ENCODE data around the gene TMEM138.

TMEM138 gene

DNA sequence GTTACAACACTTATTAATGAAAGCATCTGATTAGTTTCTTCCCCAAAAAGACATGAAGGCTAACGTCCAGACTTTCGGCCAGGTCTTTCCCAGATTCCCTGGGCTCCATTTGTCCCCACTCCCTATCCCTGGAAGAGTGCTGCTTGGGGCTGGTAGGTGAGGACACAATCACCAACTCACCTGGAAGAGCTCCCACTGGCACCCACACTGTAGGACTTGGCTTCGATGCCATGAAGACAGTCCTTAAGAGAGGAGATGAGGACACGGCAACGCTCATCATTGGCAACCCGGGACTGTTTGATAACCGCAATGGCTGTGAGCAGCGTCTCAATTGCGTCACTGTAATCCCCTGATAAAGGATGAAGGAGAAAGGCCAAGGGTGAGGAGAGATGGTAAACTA is 49.4 kb downstream of the TMEM138 start:
- no peak for DNase-seq

DNA sequence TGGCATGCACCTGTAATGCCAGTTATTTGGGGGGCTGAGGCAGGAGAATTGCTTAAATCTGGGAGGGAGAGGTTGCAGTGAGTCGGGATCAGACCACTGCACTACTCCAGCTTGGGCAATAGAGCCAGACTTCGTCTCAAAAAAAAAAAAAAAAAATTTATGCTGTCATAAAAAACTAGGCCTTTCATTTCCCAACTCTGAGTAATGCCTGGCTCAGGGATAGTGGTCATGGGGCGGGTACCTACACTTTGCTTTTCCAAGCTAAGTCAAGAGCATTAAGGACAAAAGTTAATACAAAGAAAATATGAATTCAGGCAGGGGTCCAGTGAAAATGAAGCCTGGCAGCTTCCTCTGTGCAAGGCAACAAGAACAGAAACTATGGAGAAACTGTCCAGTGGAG is 51.3 kb downstream of the TMEM138 start:
- DNase-seq = no peak

DNA sequence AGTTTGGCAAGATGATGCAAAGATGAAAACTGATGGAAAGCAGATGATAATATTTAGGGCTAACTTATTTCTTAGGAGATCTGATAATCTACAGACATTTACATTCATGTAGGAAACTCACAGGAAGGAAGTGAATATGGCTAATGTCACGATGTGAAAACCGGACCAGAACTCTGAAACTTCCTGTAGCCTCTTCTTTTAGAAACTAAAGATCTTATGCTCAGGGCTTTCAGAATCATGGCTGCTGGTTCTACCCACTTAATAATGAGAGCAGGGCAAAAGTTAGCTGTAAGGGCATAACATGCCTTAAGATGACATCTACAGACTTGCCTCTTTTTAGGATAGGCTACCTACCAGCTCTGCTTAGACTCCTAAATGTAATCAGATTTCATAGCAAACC is 52.4 kb downstream of the TMEM138 start:
- DNase-seq = no peak

DNA sequence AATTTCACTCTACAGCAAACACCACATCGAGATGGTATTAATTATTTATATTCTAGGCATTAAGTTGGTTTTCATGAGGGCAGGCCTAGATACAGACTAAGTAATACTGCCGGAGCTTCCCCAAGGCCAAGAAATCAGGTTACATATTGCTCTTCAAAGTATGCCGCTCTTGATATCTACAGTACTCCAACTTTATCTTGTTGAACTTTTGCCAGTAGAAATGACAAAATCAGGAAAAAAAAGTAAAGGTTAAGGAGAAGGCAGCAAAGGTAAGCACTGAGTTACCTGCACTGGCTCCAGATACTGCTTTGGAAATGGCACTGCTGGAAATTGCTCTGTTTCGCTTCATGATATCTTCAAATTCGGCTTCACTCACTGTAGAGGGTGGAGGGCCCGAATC is 53.2 kb downstream of the TMEM138 start:
- no peak for DNase-seq

DNA sequence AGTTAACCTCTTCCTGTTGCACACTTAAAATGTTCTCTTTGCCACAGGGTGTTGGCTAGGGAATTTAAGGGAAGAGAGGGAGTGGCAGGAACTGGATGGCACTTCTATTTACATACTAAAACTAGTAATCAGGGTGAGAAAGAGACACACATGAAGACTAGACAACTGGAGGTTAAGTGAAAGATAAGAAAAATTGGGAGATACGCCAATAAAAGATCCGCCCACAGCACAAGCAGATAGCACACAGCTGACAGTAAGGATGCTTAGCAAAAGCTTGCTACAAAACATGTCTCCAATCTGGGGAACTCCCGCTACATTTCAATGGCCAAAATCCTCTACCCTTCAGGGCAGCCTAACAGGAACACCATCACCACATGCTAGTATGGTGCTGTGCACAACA is 54.8 kb downstream of the TMEM138 start:
- no peak for DNase-seq

DNA sequence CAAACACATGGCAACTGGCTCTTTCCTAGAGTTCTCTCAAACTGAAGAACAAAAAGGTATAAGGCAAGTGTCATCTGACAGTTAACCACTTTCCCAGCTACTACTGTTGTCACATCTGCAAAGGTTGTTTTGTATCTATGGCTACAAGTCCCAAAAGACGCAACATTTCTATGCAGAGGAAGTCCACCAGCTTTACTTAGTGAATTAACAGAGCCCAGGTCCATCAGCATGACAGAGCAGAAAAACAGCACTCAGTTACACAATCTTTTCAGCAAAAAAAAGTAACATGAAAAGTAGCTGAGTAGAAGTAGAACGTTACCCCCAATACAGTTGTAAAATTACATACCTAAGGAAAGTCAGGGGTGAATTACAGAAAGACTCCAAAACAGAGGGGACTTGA is 55.5 kb downstream of the TMEM138 start:
- no peak for DNase-seq

DNA sequence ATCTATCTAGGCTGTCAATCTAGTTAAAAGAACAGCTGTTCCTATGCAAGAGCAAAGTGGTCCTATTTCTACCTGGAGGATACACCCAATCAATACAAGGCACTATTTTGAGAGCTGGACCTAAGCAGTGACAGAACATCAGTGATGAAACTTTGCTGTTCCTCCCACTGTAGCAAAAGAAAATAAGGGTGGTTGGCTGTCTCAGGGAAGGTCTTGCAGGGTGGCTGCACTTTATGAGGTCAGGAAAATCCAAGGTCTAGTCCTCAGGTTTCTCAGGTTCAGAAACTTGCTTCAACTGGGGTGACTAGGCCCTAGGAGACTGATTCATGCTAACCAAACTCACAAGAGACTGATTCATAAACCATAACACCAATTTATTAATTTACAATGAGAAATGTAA is 56.0 kb downstream of the TMEM138 start:
- DNase-seq = no peak

All from NCI-H2171 treated with DMSO at 0.1 percent for 48 hours (cell line).